Neuronal stem cell (in vitro differentiated cells): Measurements from ENCODE around the gene SLC34A3.

Experiments used
- DNase-seq: peaks from one replicate; pipeline ENCODE4 v3.0.0-alpha.2; 2013; ENCODE audit warnings: low spot score
- H2AFZ ChIP-seq: one replicate; pipeline ENCODE4 v1.6.1; 2013; ENCODE audit warnings: mild to moderate bottlenecking, low read length, inconsistent platforms
- H2AK5ac ChIP-seq: 2 replicates; pipeline ENCODE4 v1.6.1; 2013; ENCODE audit warnings: low read depth, mild to moderate bottlenecking, inconsistent platforms, low read length, moderate library complexity, mixed read lengths
- H2BK120ac ChIP-seq: 2 replicates; pipeline ENCODE4 v1.6.1; 2013; ENCODE audit warnings: low read depth, mild to moderate bottlenecking, inconsistent platforms, low read length, moderate library complexity, mixed read lengths
- H2BK12ac ChIP-seq: one replicate; pipeline ENCODE4 v1.6.1; 2013; ENCODE audit warnings: low read length, inconsistent platforms
- H2BK15ac ChIP-seq: 2 replicates; pipeline ENCODE4 v1.6.1; 2013; ENCODE audit warnings: mild to moderate bottlenecking, low read length, inconsistent platforms, mixed read lengths
- H2BK5ac ChIP-seq: one replicate; pipeline ENCODE4 v1.6.1; 2013; ENCODE audit warnings: inconsistent platforms, mild to moderate bottlenecking, low read length, moderate library complexity
- H3K14ac ChIP-seq: one replicate; pipeline ENCODE4 v1.6.1; 2013; ENCODE audit warnings: low read length, inconsistent platforms
- H3K18ac ChIP-seq: 2 replicates; pipeline ENCODE4 v1.6.1; 2013; ENCODE audit warnings: low read length, inconsistent platforms
- H3K23ac ChIP-seq: 2 replicates; pipeline ENCODE4 v1.6.1; 2013; ENCODE audit warnings: low read depth, mild to moderate bottlenecking, mixed read lengths, low read length, inconsistent platforms; ENCODE audit not compliant: poor library complexity
- H3K27ac ChIP-seq: replicated peaks from 3 replicates; pipeline ENCODE4 v1.5.1; 2013; ENCODE audit warnings: low read length, inconsistent platforms
- H3K27me3 ChIP-seq, 3 experiments: 2 replicates each; pipeline ENCODE4 v1.6.1; 2013; ENCODE audit warnings: low read length in 3 of 3, mild to moderate bottlenecking in 2 of 3, inconsistent platforms in 1 of 3, low read depth in 1 of 3, mixed read lengths in 1 of 3, moderate library complexity in 1 of 3; ENCODE audit not compliant: control insufficient read depth in 3 of 3, insufficient read depth in 3 of 3
- H3K36me3 ChIP-seq, 2 donors: replicated peaks in 1 of 2; 2 replicates each; pipeline ENCODE4 v1.6.1; 2013; ENCODE audit warnings: low read length in 2 of 2; ENCODE audit not compliant: control insufficient read depth in 2 of 2, insufficient read depth in 2 of 2
- H3K4ac ChIP-seq: 2 replicates; pipeline ENCODE4 v1.6.1; 2013; ENCODE audit warnings: inconsistent platforms, mild to moderate bottlenecking, low read length, moderate library complexity
- H3K4me1 ChIP-seq, 2 donors: 1 replicate in 1 of 2; 2 replicates in 1 of 2; pipeline ENCODE4 v1.6.1; 2013; ENCODE audit warnings: low read length in 2 of 2, low read depth in 1 of 2; ENCODE audit not compliant: control insufficient read depth in 2 of 2, insufficient read depth in 1 of 2
- H3K4me2 ChIP-seq: one replicate; pipeline ENCODE4 v1.6.1; 2013; ENCODE audit warnings: mild to moderate bottlenecking, low read length, inconsistent platforms; ENCODE audit not compliant: insufficient read depth, poor library complexity, severe bottlenecking
- H3K4me3 ChIP-seq, 2 donors: 2 replicates each; pipeline ENCODE4 v1.5.1; 2013; ENCODE audit warnings: low read length in 2 of 2, mild to moderate bottlenecking in 2 of 2, inconsistent platforms in 1 of 2, moderate library complexity in 1 of 2
- H3K79me1 ChIP-seq: one replicate; pipeline ENCODE4 v1.6.1; 2013; ENCODE audit warnings: low read depth, mild to moderate bottlenecking, inconsistent platforms, low read length, moderate library complexity
- H3K9ac ChIP-seq: one replicate; pipeline ENCODE4 v1.6.1; 2013; ENCODE audit warnings: mild to moderate bottlenecking, low read depth, low read length, inconsistent platforms; ENCODE audit not compliant: poor library complexity
- H3K9me3 ChIP-seq, 2 donors: replicated peaks in 1 of 2; 2 replicates each; pipeline versions ENCODE3 to v1.6.1; 2013; ENCODE audit warnings: low read length in 2 of 2, mild to moderate bottlenecking in 2 of 2, inconsistent platforms in 1 of 2, low read depth in 1 of 2, mixed read lengths in 1 of 2, moderate library complexity in 1 of 2; ENCODE audit not compliant: control insufficient read depth in 2 of 2, insufficient read depth in 1 of 2
- H4K8ac ChIP-seq: one replicate; pipeline ENCODE4 v1.6.1; 2013; ENCODE audit warnings: low read depth, mild to moderate bottlenecking, inconsistent platforms, low read length, moderate library complexity
- H4K91ac ChIP-seq: one replicate; pipeline ENCODE4 v1.6.1; 2013; ENCODE audit warnings: low read length, low read depth, mild to moderate bottlenecking, inconsistent platforms; ENCODE audit not compliant: poor library complexity
- WGBS, 2 donors: extraction: QIAGEN DNeasy Blood & Tissue Kit; methylation state at CpG; one replicate each; pipeline ENCODE4 v1.1.7; 2013; ENCODE audit warnings: missing lambda C conversion rate in 2 of 2, mixed read lengths in 1 of 2; ENCODE audit not compliant: insufficient read length in 2 of 2, insufficient replicate concordance in 1 of 2; ENCODE audit errors: extremely low coverage in 2 of 2; 5-methylcytosine and 5-hydroxymethylcytosine counted together

The SLC34A3 gene

GRCh38 chr9:137278061-137278701, 47.5 kb downstream of the SLC34A3 start:
- WGBS, 2 donors, result no CpG with 5 or more reads among the region's 54 CpGs
- DNase-seq, result no peak

GRCh38 chr9:137278721-137279711, 48.3 kb downstream of the SLC34A3 start:
- WGBS, 2 donors, result no CpG with 5 or more reads among the region's 139 CpGs
- no peak for DNase-seq
- peak overlapping the region; percentile 57 for H3K4me2 ChIP-seq
- H3K9ac ChIP-seq, result peak overlapping the region; percentile 70
- H2BK120ac ChIP-seq, result no peak overlapping the region
- peak overlapping the region; percentile 76 for H3K4ac ChIP-seq
- H3K36me3 ChIP-seq, result peaks cover 2 to 7% of the 10 kb centered on the region in 2 donors
- peak overlapping the region in 1 of 2 donors; percentile 18 for H3K4me3 ChIP-seq
- H4K8ac ChIP-seq, result peak overlapping the region; percentile 82
- peaks cover 11 to 23% of the 10 kb centered on the region in 2 donors for H3K4me1 ChIP-seq
- peak overlapping the region; percentile 90 for H2BK12ac ChIP-seq
- H3K27ac ChIP-seq, result no peak overlapping the region
- peak overlapping the region; percentile 98 for H2AK5ac ChIP-seq
- peak overlapping the region; percentile 67 for H2BK15ac ChIP-seq
- H3K18ac ChIP-seq, result peak overlapping the region; percentile 89
- peak overlapping the region; percentile 72 for H4K91ac ChIP-seq
- H3K79me1 ChIP-seq, result peaks cover 5% of the 10 kb centered on the region
- H2BK5ac ChIP-seq, result peak overlapping the region; percentile 75
- no peak overlapping the region for H2AFZ ChIP-seq
- H3K27me3 ChIP-seq, result peaks cover 0 to 39% (median 9%) of the 10 kb centered on the region in 3 experiments
- H3K9me3 ChIP-seq, result peaks cover 3 to 12% of the 10 kb centered on the region in 2 donors
- peak overlapping the region; percentile 82 for H3K14ac ChIP-seq
- peak overlapping the region; percentile 99 for H3K23ac ChIP-seq

More at GRCh38 chr9:137278061-137278701, 47.5 kb downstream of the SLC34A3 start:
- peak overlapping the region; percentile 97 for H2AK5ac ChIP-seq
- peak overlapping the region; percentile 65 for H4K8ac ChIP-seq
- H3K79me1 ChIP-seq, result peaks cover 7% of the 10 kb centered on the region
- peak overlapping the region; percentile 99 for H3K23ac ChIP-seq
- H3K9me3 ChIP-seq, result peaks cover 3 to 12% of the 10 kb centered on the region in 2 donors
- peak overlapping the region; percentile 73 for H2BK12ac ChIP-seq
- peak overlapping the region; percentile 77 for H3K9ac ChIP-seq
- H2BK15ac ChIP-seq, result peak overlapping the region; percentile 75
- no peak overlapping the region for H2AFZ ChIP-seq
- H3K27me3 ChIP-seq, result peaks cover 0 to 39% (median 9%) of the 10 kb centered on the region in 3 experiments
- H3K27ac ChIP-seq, result peak overlapping the region; percentile 54
- H3K36me3 ChIP-seq, result peaks cover 10 to 14% of the 10 kb centered on the region in 2 donors
- peak overlapping the region; percentile 75 for H2BK5ac ChIP-seq
- H3K14ac ChIP-seq, result no peak overlapping the region
- peak overlapping the region in 1 of 2 donors; percentile 69 for H3K4me3 ChIP-seq
- H4K91ac ChIP-seq, result no peak overlapping the region
- H3K4ac ChIP-seq, result peak overlapping the region; percentile 53
- H3K18ac ChIP-seq, result peak overlapping the region; percentile 93
- H3K4me2 ChIP-seq, result peak overlapping the region; percentile 57
- H3K4me1 ChIP-seq, result peaks cover 11 to 23% of the 10 kb centered on the region in 2 donors
- peak overlapping the region; percentile 94 for H2BK120ac ChIP-seq

- no peak for DNase-seq
- peaks cover 0 to 39% (median 9%) of the 10 kb centered on the region in 3 experiments for H3K27me3 ChIP-seq
- WGBS, 2 donors, result no CpG with 5 or more reads among the region's 41 CpGs
These were observed 49.2 kb downstream of the SLC34A3 start for GRCh38 chr9:137279741-137280473.

More at GRCh38 chr9:137279741-137280473, 49.2 kb downstream of the SLC34A3 start:
- Histone ChIP-seq H3K14ac (no peak overlapping the region), H3K9ac (peak overlapping the region; percentile 44), H3K18ac (peak overlapping the region; percentile 99), H3K36me3 (peaks cover 0 to 7% of the 10 kb centered on the region in 2 donors), H2AK5ac (peak overlapping the region; percentile 98), H4K8ac (peak overlapping the region; percentile 65), H3K4me1 (peaks cover 11 to 23% of the 10 kb centered on the region in 2 donors), H2BK120ac (peak overlapping the region; percentile 81), H3K4me2 (peak overlapping the region; percentile 2), H2BK12ac (peak overlapping the region; percentile 90), H2AFZ (no peak overlapping the region), H3K9me3 (peaks cover 3 to 12% of the 10 kb centered on the region in 2 donors), H2BK5ac (peak overlapping the region; percentile 82), H3K27ac (no peak overlapping the region), H3K4ac (peak overlapping the region; percentile 5), H4K91ac (peak overlapping the region; percentile 72), H3K23ac (peak overlapping the region; percentile 97), H2BK15ac (peak overlapping the region; percentile 94), H3K4me3 (no peak overlapping the region), H3K79me1 (peaks cover 5% of the 10 kb centered on the region)
